PC-9 (cell line): ENCODE data around the gene ENO2.

Experiments
- CTCF ChIP-seq: fragments of 200-600 bp; sonication (generic); conservative IDR thresholded peaks from 2 replicates; pipeline ENCODE4 v1.6.1; 2017; ENCODE audit warnings: mixed run types, antibody characterized with exemption, mild to moderate bottlenecking, moderate library complexity
- EZH2 ChIP-seq: fragments of 200-600 bp; sonication (generic); IDR thresholded peaks from 2 replicates; pipeline ENCODE4 v1.8.0; 2017; ENCODE audit warnings: antibody characterized with exemption, low read depth

GRCh38 chr12:6894321-6894720, 20.1 kb upstream of the ENO2 start:
- no peak for TF ChIP-seq CTCF
- TF ChIP-seq EZH2, result no peak
